GM11168 (cell line): ENCODE measurements around the gene LMX1B.
"Not testable (repeated sequence)": the region's sequence is repeated elsewhere in the genome, so short reads cannot be mapped to it uniquely, and the experiment has no call there.

Source experiments
- in situ Hi-C: fragments of 300-500 bp; cut with MboI; formaldehyde crosslinking; loops from one replicate; pipeline ENCODE4 v1.12.0; 2022; ENCODE audit warnings: low sequenced_read_pairs; ENCODE audit not compliant: unreplicated experiment

The LMX1B gene

GRCh38 chr9:126725485-126725884 is 111.8 kb downstream of the LMX1B start:
- in situ Hi-C loops: not testable (repeated sequence)

- in situ Hi-C loops: not testable (repeated sequence)
Observed at GRCh38 chr9:126728210-126728609, 114.5 kb downstream of the LMX1B start.

DNA sequence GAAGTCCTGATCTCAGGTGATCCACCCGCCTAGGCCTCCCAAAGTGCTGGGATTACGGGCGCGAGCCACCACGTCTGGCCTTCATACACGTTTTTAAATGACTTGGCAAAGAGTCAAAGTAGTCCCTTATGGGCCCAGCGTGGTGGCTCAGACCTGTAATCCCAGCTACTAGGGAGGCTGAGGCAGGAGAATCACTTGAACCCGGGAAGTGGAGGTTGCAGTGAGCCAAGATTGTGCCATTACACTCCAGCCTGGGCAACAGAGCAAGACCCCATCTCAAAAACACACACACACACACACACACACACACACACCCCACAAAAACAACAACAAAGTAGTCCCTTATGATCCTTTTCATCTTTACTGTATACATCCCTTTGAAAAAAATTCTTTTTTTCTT is 116.9 kb downstream of the LMX1B start:
- in situ Hi-C loops: not testable (repeated sequence)

DNA sequence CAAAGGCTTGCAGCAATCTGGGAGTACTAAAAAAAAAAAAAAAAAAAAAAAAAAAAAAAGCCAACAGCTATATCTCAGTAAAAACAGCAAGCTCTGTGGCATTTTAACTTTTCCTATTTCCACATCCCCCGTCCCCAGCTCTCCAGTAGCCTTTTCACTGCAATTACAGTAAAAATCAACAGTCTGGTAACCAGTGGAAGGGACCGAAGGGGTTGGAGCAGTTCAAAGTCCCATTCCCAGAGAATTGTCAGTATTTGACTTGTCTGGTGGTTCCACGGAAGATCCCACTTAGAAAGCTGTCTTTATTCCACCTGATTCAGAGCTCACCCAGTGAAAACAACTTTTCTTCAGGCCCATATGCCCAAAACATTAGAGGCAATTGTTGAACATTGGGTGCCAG is 119.3 kb downstream of the LMX1B start:
- in situ Hi-C loops: no loop called here

DNA sequence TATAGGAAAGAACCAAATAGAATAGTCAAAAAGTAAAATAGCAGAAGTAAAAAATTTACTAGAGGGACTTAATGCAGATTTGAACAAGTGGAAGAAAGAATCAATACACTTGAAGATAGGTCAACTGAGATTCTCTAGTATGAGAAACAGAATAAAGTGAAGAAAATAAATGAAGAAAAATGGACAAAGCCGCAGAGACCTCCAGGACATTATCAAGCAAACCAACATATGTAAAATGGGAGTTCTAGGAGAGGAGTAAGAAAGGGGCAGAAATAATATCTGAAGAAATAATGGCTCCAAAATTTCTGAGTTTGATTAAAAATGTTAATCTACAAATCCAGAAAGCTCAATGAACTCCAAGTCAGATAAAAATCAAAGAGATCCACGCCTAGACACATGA is 121.1 kb downstream of the LMX1B start:
- in situ Hi-C loops: no loop called here

- in situ Hi-C loops: no loop called here
Observed at GRCh38 chr9:126735482-126735881, 121.8 kb downstream of the LMX1B start.

GRCh38 chr9:126738553-126738952 is 124.8 kb downstream of the LMX1B start:
- in situ Hi-C loops: no loop called here

GRCh38 chr9:126743041-126743440 is 129.3 kb downstream of the LMX1B start:
- in situ Hi-C loops: no loop called here

DNA sequence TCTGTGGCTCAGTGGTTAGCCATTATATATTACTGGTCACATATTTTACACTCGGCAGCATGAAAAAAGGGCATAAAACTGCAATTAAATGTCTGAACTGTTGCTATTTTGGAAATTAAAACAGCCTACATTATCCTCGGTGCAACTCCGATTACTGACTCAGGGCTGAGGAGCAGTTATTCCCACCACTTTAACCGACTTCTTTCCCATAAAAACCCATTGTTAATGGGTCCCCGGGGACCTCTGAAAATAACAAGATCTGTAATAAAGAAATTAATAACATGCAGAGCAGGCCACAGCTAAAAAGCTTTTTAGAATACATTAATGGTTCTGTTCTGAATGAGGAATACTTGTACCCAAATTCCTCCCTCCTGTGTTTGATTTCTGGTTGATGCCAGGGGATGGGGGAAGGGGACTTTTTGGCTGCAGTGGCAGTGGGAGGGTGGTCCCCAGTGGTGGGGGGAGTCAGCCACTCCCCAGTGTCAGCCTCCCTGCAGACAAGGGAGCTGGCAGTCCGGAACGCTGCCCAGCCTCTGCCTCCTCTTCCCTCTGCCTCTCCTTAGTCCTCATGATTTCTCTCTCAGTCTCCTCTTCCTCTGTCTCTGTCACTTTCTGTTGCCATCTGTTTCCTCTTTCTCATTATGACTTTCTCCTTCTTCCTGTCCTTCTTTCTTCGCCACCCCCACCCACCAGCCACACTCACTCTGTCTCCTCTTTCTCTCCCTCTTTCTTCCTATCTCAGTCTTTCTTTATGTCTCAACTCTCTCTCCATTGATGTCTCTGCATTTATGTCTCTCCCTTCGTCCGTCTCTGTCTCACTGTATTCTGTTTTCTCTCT is 132.1 kb downstream of the LMX1B start:
- in situ Hi-C loops: no loop called here
